ENCODE data around the gene TMEM161B.

DNA sequence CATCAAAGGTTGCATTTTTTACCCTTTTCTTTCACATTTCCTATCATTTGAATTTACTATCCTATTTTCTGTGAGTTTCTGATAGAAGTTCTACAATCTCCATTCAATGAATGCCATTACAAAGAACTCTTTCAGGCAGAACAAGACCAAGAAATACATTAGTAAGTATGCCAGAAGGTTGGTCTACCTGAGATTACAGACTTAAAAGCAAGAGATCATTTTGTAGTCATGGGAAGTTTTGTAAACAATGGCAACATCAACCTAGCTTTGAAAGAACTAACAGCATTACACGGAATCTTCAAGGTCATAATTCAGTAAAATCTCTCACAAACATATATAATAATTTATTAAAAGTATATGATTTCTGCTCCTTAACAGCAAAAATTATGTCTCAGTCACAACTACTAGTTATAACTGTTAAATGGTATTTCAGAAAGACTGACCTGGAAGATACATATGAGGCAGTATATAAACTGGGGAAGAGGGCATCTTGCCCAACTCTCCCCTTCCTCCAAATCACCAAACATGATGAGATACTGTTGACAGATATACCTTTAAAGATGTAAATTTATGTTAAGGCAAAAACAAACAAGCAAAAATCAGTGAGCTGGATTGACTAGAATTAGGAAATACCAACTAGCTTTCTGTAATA is 23.3 kb downstream of the TMEM161B start:
- TF ChIP-seq, protein P1, sequence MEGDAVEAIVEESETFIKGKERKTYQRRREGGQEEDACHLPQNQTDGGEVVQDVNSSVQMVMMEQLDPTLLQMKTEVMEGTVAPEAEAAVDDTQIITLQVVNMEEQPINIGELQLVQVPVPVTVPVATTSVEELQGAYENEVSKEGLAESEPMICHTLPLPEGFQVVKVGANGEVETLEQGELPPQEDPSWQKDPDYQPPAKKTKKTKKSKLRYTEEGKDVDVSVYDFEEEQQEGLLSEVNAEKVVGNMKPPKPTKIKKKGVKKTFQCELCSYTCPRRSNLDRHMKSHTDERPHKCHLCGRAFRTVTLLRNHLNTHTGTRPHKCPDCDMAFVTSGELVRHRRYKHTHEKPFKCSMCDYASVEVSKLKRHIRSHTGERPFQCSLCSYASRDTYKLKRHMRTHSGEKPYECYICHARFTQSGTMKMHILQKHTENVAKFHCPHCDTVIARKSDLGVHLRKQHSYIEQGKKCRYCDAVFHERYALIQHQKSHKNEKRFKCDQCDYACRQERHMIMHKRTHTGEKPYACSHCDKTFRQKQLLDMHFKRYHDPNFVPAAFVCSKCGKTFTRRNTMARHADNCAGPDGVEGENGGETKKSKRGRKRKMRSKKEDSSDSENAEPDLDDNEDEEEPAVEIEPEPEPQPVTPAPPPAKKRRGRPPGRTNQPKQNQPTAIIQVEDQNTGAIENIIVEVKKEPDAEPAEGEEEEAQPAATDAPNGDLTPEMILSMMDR (IDR thresholded peaks at IDR 0.05), result no peak
- no peak for TF ChIP-seq POLR2A (IDR thresholded peaks at IDR 0.05)
- TF ChIP-seq EP300 (IDR thresholded peaks at IDR 0.05), result no peak
